ENCODE measurements around the gene FAM43A. TPM values are rescaled to one million over a fixed set of nuclear protein-coding genes. Genes with fewer than 3 reads are reported as not detected.

Gene FAM43A
- total and polyA plus RNA-seq, 9 of the 15 experiments (the other 6 are each of a cell fraction or from before 2014, with no cell fraction given) = 0.03 to 1.2 (median 0.21) TPM

DNA sequence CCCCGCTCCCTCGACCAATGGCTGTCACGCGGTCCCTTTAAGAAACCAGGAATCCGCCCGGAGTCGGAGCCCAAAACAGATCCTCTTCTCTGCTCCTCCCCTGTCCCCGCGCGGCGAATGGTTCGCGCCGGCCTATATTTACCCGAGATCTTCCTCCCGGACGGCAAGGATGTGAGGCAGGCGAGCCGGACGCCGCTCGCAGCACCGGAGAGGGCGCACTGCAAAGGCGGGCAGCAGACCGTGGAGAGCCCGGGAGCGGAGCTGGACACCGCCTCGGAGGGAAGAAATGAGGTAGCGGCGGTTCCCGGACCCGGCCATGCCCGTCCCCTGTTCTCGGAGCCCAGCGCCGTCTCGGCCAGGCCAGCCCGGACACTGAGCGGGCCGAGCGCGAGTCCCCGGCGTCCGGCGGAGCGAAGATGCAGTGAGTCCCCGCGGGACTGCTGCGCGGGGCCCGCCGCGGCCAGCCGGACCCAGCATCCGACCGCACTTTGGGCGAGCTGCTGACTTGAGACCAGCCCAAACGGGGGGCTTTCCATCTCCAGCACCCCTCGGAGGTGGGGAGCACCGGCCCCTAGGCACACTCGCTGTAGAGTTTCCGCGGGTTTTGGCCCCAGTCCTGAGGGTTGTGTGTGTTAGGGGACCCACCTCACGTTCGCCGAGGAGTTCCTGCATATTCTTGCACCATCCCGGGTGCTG lies at the start of gene FAM43A (continued):
- TF ChIP-seq ZBTB5 (IDR thresholded peaks at IDR 0.05) (peak; percentile 77; the same call in 1 of the 2 replicates), RNF2 (IDR thresholded peaks at IDR 0.05) (peak; percentile 30; the same call in 1 of the 2 replicates), ZNF24 (IDR thresholded peaks at IDR 0.05) (peak; percentile 74), ZNF77 (CRISPR knock-in tag; IDR thresholded peaks at IDR 0.05) (no peak), NONO (IDR thresholded peaks at IDR 0.05; ENCODE audit: low read depth in 2 of 2, low read length in 1 of 2) (peak; percentile 52 to 70; a peak in 2 of 4 replicates), POLR2B (IDR thresholded peaks at IDR 0.05; ENCODE audit: low read depth, partially characterized antibody) (peak; percentile 43), NR2C1 (IDR thresholded peaks at IDR 0.05) (no peak), NR2C1 (tag; IDR thresholded peaks at IDR 0.05) (no peak), KDM4B (IDR thresholded peaks at IDR 0.05; ENCODE audit: borderline replicate concordance in 2 of 2, low read depth in 1 of 2) (no peak), TFAM (CRISPR knock-in tag; conservative IDR thresholded peaks at IDR 0.05) (no peak), ZNF146 (CRISPR knock-in tag; IDR thresholded peaks at IDR 0.05; ENCODE audit: unreplicated experiment) (no peak), FOXA3 (CRISPR knock-in tag; conservative IDR thresholded peaks at IDR 0.05 in 1 of 2, IDR thresholded peaks at IDR 0.05 in 1 of 2) (0 out of 4 replicates have a peak, but pooled peaks of 1 of the 2 experiments have one; percentile 3), GABPB1 (CRISPR knock-in tag; IDR thresholded peaks at IDR 0.05) (peak; percentile 60; the same call in 1 of the 2 replicates), RCOR1 (IDR thresholded peaks at IDR 0.05; ENCODE audit: borderline replicate concordance in 1 of 2, low read depth in 2 of 2, low read length in 2 of 2) (0 out of 4 replicates have a peak, but pooled peaks of 1 of the 2 experiments have one; percentile 54), ASH1L (IDR thresholded peaks at IDR 0.05; ENCODE audit: borderline replicate concordance, low read depth, partially characterized antibody) (no peak), TAF9B (IDR thresholded peaks at IDR 0.05; ENCODE audit: partially characterized antibody) (no peak), MECOM (CRISPR knock-in tag; IDR thresholded peaks at IDR 0.05) (no peak), LCOR (CRISPR knock-in tag; IDR thresholded peaks at IDR 0.05) (peak; percentile 53; the same call in 1 of the 2 replicates)
- TF ChIP-seq, protein P1, sequence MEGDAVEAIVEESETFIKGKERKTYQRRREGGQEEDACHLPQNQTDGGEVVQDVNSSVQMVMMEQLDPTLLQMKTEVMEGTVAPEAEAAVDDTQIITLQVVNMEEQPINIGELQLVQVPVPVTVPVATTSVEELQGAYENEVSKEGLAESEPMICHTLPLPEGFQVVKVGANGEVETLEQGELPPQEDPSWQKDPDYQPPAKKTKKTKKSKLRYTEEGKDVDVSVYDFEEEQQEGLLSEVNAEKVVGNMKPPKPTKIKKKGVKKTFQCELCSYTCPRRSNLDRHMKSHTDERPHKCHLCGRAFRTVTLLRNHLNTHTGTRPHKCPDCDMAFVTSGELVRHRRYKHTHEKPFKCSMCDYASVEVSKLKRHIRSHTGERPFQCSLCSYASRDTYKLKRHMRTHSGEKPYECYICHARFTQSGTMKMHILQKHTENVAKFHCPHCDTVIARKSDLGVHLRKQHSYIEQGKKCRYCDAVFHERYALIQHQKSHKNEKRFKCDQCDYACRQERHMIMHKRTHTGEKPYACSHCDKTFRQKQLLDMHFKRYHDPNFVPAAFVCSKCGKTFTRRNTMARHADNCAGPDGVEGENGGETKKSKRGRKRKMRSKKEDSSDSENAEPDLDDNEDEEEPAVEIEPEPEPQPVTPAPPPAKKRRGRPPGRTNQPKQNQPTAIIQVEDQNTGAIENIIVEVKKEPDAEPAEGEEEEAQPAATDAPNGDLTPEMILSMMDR (IDR thresholded peaks at IDR 0.05 in 2 of 3, conservative IDR thresholded peaks at IDR 0.05 in 1 of 3; ENCODE audit: insufficient read depth in 2 of 3, low read depth in 1 of 3, low read length in 3 of 3) = 0 out of 6 replicates have a peak, but pooled peaks of 1 of the 3 experiments have one; percentile 8
- TF ChIP-seq, protein P2, sequence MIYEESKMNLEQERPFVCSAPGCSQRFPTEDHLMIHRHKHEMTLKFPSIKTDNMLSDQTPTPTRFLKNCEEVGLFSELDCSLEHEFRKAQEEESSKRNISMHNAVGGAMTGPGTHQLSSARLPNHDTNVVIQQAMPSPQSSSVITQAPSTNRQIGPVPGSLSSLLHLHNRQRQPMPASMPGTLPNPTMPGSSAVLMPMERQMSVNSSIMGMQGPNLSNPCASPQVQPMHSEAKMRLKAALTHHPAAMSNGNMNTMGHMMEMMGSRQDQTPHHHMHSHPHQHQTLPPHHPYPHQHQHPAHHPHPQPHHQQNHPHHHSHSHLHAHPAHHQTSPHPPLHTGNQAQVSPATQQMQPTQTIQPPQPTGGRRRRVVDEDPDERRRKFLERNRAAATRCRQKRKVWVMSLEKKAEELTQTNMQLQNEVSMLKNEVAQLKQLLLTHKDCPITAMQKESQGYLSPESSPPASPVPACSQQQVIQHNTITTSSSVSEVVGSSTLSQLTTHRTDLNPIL (CRISPR knock-in tag; IDR thresholded peaks at IDR 0.05) = no peak
- TF ChIP-seq, protein P3, sequence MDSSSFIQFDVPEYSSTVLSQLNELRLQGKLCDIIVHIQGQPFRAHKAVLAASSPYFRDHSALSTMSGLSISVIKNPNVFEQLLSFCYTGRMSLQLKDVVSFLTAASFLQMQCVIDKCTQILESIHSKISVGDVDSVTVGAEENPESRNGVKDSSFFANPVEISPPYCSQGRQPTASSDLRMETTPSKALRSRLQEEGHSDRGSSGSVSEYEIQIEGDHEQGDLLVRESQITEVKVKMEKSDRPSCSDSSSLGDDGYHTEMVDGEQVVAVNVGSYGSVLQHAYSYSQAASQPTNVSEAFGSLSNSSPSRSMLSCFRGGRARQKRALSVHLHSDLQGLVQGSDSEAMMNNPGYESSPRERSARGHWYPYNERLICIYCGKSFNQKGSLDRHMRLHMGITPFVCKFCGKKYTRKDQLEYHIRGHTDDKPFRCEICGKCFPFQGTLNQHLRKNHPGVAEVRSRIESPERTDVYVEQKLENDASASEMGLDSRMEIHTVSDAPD (CRISPR knock-in tag; IDR thresholded peaks at IDR 0.05) = no peak

Data from K562 (cell line).